ENCODE results near the gene LRIT2.

DNA sequence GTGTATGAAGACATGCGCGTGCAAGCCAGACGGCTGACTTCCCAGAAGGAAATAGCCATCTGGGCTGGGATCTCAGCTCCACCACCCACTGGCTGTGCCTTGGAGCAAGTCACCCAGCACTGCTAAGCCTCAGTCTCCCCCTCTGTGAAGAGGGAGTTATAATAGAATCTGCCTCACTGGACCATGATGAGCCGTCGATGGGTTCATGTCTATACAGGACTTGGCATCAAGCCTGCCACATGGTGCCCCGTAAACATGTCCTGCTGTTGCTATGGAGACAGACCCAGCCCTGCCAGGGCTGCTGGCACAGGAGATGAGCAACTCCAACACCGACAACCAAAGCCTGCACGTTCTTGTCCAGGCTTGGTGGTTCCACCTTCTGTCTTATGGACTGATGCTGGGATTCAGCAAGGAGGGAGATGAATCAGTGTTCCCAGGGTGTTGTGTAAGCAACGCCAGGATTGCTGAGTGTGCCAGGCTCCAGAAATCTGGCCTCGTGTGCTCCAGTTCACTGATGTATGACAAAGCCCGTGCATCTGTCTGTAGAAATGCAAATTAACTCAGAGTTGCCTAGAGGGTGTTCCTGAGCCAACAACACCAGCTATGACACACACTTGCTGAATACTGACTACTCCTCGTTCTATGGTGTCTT is 46.2 kb downstream of the LRIT2 start:
- TF ChIP-seq PML (IDR thresholded peaks at IDR 0.05; ENCODE audit: low read length) = no peak
- no peak for TF ChIP-seq BRCA1 (IDR thresholded peaks at IDR 0.05)
- TF ChIP-seq BRCA1 (CRISPR knock-in tag; IDR thresholded peaks at IDR 0.05) = no peak
- TF ChIP-seq, protein P1, sequence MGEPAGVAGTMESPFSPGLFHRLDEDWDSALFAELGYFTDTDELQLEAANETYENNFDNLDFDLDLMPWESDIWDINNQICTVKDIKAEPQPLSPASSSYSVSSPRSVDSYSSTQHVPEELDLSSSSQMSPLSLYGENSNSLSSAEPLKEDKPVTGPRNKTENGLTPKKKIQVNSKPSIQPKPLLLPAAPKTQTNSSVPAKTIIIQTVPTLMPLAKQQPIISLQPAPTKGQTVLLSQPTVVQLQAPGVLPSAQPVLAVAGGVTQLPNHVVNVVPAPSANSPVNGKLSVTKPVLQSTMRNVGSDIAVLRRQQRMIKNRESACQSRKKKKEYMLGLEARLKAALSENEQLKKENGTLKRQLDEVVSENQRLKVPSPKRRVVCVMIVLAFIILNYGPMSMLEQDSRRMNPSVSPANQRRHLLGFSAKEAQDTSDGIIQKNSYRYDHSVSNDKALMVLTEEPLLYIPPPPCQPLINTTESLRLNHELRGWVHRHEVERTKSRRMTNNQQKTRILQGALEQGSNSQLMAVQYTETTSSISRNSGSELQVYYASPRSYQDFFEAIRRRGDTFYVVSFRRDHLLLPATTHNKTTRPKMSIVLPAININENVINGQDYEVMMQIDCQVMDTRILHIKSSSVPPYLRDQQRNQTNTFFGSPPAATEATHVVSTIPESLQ (CRISPR knock-in tag; IDR thresholded peaks at IDR 0.05) = no peak
- TF ChIP-seq ZNF224 (CRISPR knock-in tag; IDR thresholded peaks at IDR 0.05) = no peak
- no peak for TF ChIP-seq EZH2 (IDR thresholded peaks at IDR 0.05; ENCODE audit: borderline replicate concordance, low read depth, low read length)
- TF ChIP-seq PURB (CRISPR knock-in tag; IDR thresholded peaks at IDR 0.05; ENCODE audit: low read depth) = no peak
- no peak for TF ChIP-seq SMARCB1 (IDR thresholded peaks at IDR 0.05; ENCODE audit: insufficient read length, low read depth)

Measured in K562 (cell line).